ENCODE results near the gene PRSS56. TPM values are rescaled to one million over a fixed set of nuclear protein-coding genes. Genes with fewer than 3 reads are reported as not detected.

Gene PRSS56
- total RNA-seq, 4 donors from 2014 or later, result not detected

GRCh38 chr2:232556426-232556825 is 36.2 kb downstream of the PRSS56 start:
- no peak overlapping the region for H3K27ac ChIP-seq
- H3K4me1 ChIP-seq, result peaks cover 10% of the 10 kb centered on the region in 2 donors
- 84 to 89% methylated on average over 3 of the region's 3 CpGs for WGBS, 2 donors
- H3K27me3 ChIP-seq, result no peaks in the 10 kb centered on the region
- H3K9me3 ChIP-seq, result no peaks in the 10 kb centered on the region
- no peak for DNase-seq
- TF ChIP-seq POLR2A (IDR thresholded peaks at IDR 0.05) (no peak), CTCF (IDR thresholded peaks at IDR 0.05) (no peak)
- H3K36me3 ChIP-seq, result peaks cover 19 to 29% of the 10 kb centered on the region in 2 donors
- no peak overlapping the region for H3K4me3 ChIP-seq (replicated peaks in 1 of 3)
- intact Hi-C loops (cut with DNase I), result no loop called here

GRCh38 chr2:232562515-232563151 is 42.4 kb downstream of the PRSS56 start:
- H3K4me3 ChIP-seq (replicated peaks in 1 of 3), result no peak overlapping the region
- intact Hi-C loops (cut with DNase I), result no loop called here
- H3K4me1 ChIP-seq, result peaks cover 0 to 4% of the 10 kb centered on the region in 2 donors
- no peaks in the 10 kb centered on the region for H3K27me3 ChIP-seq
- H3K9me3 ChIP-seq, result no peaks in the 10 kb centered on the region
- WGBS, 2 donors, result 82 to 85% methylated on average over 8 of the region's 8 CpGs
- peaks cover 38 to 70% of the 10 kb centered on the region in 2 donors for H3K36me3 ChIP-seq
- no peak for TF ChIP-seq CTCF (IDR thresholded peaks at IDR 0.05)
- no peak for TF ChIP-seq POLR2A (IDR thresholded peaks at IDR 0.05)
- H3K27ac ChIP-seq, result no peak overlapping the region
- no peak for DNase-seq

GRCh38 chr2:232563580-232563979 is 43.4 kb downstream of the PRSS56 start:
- peaks cover 37 to 65% of the 10 kb centered on the region in 2 donors for H3K36me3 ChIP-seq

GRCh38 chr2:232567721-232568120 is 47.5 kb downstream of the PRSS56 start:
- peaks cover 47 to 66% of the 10 kb centered on the region in 2 donors for H3K36me3 ChIP-seq
- peak overlapping the region; percentile 17 to 55 (median 19) for H3K27ac ChIP-seq
- no peak overlapping the region for H3K4me3 ChIP-seq (replicated peaks in 1 of 3)
- H3K27me3 ChIP-seq, result no peaks in the 10 kb centered on the region
- intact Hi-C loops (cut with DNase I), result no loop called here
- peaks cover 0 to 22% of the 10 kb centered on the region in 2 donors for H3K4me1 ChIP-seq
- H3K9me3 ChIP-seq, result no peaks in the 10 kb centered on the region
- TF ChIP-seq CTCF (IDR thresholded peaks at IDR 0.05) (no peak), POLR2A (IDR thresholded peaks at IDR 0.05) (no peak)
- no peak for DNase-seq

More at GRCh38 chr2:232563580-232563979, 43.4 kb downstream of the PRSS56 start:
- Histone ChIP-seq H3K4me3 (replicated peaks in 1 of 3) (no peak overlapping the region), H3K27ac (no peak overlapping the region), H3K9me3 (no peaks in the 10 kb centered on the region), H3K4me1 (peaks cover 0 to 10% of the 10 kb centered on the region in 2 donors), H3K27me3 (no peaks in the 10 kb centered on the region)
- DNase-seq, result no peak
- WGBS, 2 donors, result 47 to 85% methylated on average over 3 of the region's 3 CpGs
- TF ChIP-seq CTCF (IDR thresholded peaks at IDR 0.05), result no peak
- TF ChIP-seq POLR2A (IDR thresholded peaks at IDR 0.05), result no peak
- intact Hi-C loops (cut with DNase I), result no loop called here

GRCh38 chr2:232568161-232568560 is 48.0 kb downstream of the PRSS56 start:
- intact Hi-C loops (cut with DNase I), result no loop called here
- Histone ChIP-seq H3K4me3 (replicated peaks in 1 of 3) (no peak overlapping the region), H3K9me3 (no peaks in the 10 kb centered on the region), H3K4me1 (peaks cover under 1 to 24% of the 10 kb centered on the region in 2 donors), H3K27ac (peak overlapping the region in 2 of 3 donors; percentile 17 to 55), H3K36me3 (peaks cover 47 to 62% of the 10 kb centered on the region in 2 donors), H3K27me3 (no peaks in the 10 kb centered on the region)
- TF ChIP-seq CTCF (IDR thresholded peaks at IDR 0.05), result no peak
- TF ChIP-seq POLR2A (IDR thresholded peaks at IDR 0.05), result no peak
- DNase-seq, result peak; percentile 71 to 74
- WGBS, 2 donors, result 47 to 50% methylated on average over 5 of the region's 5 CpGs

Measured in thyroid gland (tissue), 4 donors.